HTR-8/SVneo (cell line): ENCODE measurements around the gene MYBPC1.

Source experiments
- DNase-seq: peaks from one replicate; pipeline ENCODE4 v3.0.0; 2011; ENCODE audit warnings: low spot score, mixed read lengths; ENCODE audit not compliant: insufficient read length
- FAIRE-seq: peaks from 2 replicates; lab custom pipeline; 2011; peaks lifted over from hg19 to GRCh38; lab: Jason Lieb, UNC

MYBPC1 gene

GRCh38 chr12:101597164-101597563 lies 2.4 kb downstream of the MYBPC1 start:
- FAIRE-seq (no peak), DNase-seq (no peak)

GRCh38 chr12:101598483-101598882 lies 3.7 kb downstream of the MYBPC1 start:
- FAIRE-seq (no peak), DNase-seq (no peak)

- no peak for DNase-seq
- FAIRE-seq = no peak
Observed at GRCh38 chr12:101599311-101599710, 4.5 kb downstream of the MYBPC1 start.

GRCh38 chr12:101599771-101600484 lies 5.2 kb downstream of the MYBPC1 start:
- FAIRE-seq (no peak), DNase-seq (no peak)

- no peak for DNase-seq
- no peak for FAIRE-seq
Observed at GRCh38 chr12:101604132-101604531, 9.4 kb downstream of the MYBPC1 start.

GRCh38 chr12:101607894-101608293 lies 13.1 kb downstream of the MYBPC1 start:
- FAIRE-seq (no peak), DNase-seq (no peak)

GRCh38 chr12:101608301-101609133 lies 13.7 kb downstream of the MYBPC1 start:
- DNase-seq (no peak), FAIRE-seq (no peak)

- no peak for DNase-seq
- no peak for FAIRE-seq
Observed at GRCh38 chr12:101609198-101609597, 14.4 kb downstream of the MYBPC1 start.

- DNase-seq (no peak), FAIRE-seq (no peak)
Observed at GRCh38 chr12:101612160-101612916, 17.6 kb downstream of the MYBPC1 start.

- DNase-seq = no peak
- no peak for FAIRE-seq
Observed at GRCh38 chr12:101616027-101616494, 21.3 kb downstream of the MYBPC1 start.

- DNase-seq (no peak), FAIRE-seq (no peak)
Observed at GRCh38 chr12:101619026-101619786, 24.4 kb downstream of the MYBPC1 start.

- no peak for FAIRE-seq
- no peak for DNase-seq
Observed at GRCh38 chr12:101619858-101620761, 25.3 kb downstream of the MYBPC1 start.

- FAIRE-seq (no peak), DNase-seq (no peak)
Observed at GRCh38 chr12:101620762-101621133, 26.0 kb downstream of the MYBPC1 start.

GRCh38 chr12:101628676-101629075 lies 33.9 kb downstream of the MYBPC1 start:
- FAIRE-seq (no peak), DNase-seq (no peak)

GRCh38 chr12:101634724-101635123 lies 40.0 kb downstream of the MYBPC1 start:
- DNase-seq (no peak), FAIRE-seq (no peak)

- FAIRE-seq = no peak
- no peak for DNase-seq
Observed at GRCh38 chr12:101637936-101638335, 43.2 kb downstream of the MYBPC1 start.

GRCh38 chr12:101642115-101643067 lies 47.6 kb downstream of the MYBPC1 start:
- DNase-seq (no peak), FAIRE-seq (no peak)

GRCh38 chr12:101647711-101648110 lies 52.9 kb downstream of the MYBPC1 start:
- DNase-seq (no peak), FAIRE-seq (no peak)
